NCI-H146 treated with DMSO at 0.1 percent for 48 hours (cell line): ENCODE results near the gene ZNF512B.
"Not testable (repeated sequence)": the region's sequence is repeated elsewhere in the genome, so short reads cannot be mapped to it uniquely, and the experiment has no call there.

Experiments used
- DNase-seq: peaks from one replicate; lab custom pipeline; 2025; ENCODE audit not compliant: unreplicated experiment; lab: John Stamatoyannopoulos, UW

Gene ZNF512B

DNA sequence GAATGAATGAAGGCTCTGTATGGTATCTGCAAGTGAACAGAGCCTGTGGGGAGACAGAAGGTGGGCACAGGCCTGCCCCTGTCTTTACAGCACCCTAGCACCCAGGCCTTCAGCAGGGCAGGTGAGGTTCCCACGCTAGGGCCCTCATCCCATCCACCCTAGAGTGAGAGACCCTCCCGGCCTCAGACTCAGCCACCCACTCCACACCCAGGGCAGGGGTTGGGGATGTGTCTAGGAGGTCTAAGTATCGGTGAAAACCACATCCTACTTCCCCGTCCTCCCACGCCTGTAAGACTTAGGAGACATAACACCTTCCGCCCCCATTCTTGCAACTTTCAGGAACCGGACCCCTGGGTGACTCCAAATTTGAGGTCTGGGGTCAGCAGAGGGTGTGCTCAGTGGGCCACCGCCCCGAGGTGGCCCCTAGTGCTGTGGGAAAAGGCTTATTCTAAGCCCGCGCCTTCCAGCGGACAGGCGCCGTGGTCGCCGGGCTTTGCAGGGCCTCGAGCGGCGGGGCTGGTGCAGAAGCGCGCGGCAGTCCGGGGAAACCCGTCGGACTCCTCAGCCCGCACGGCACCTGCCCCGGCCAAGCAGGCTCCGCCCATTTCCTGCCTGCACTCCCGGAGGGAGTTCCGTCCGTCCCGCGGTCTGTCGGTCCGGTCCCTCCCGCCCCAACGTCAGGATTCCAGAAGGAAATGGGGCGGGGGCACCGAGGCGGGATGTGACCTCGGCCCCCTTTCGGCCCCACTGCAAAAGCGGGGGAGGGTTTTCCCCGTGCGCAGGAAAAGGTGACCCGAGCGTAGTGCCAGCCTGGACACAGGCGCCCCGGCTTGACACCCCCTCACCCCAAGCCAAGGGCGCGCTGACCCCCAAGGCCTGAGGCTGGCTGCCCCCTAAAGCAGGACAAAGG, 8.8 kb upstream of the ZNF512B start:
- DNase-seq = peak; percentile 65

DNA sequence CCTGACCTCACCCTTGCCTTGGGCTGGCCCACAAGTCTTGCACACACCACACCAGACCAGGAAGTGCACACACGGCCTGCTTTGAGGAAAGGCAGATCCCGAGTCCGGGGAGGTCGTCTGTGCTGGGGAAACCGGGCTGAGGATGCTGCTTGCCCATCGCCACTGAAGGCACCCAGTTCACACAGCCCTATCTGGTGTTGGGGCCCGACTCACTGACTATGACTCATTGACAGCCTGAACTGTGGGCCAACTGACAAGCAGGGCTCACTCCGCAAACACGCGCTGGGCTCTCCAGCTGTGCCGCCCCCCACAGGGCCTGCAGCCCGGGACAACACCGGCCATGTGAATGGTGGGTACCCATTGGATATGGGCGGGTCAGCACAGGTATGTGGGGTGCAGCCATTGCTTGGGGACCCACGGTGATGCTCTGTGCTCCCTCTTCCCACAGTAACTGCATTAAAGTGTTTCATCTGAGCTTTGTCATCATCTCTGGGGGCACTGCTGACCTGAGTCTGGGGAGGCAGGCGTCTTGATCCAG, 8.1 kb upstream of the ZNF512B start:
- DNase-seq = no peak

DNA sequence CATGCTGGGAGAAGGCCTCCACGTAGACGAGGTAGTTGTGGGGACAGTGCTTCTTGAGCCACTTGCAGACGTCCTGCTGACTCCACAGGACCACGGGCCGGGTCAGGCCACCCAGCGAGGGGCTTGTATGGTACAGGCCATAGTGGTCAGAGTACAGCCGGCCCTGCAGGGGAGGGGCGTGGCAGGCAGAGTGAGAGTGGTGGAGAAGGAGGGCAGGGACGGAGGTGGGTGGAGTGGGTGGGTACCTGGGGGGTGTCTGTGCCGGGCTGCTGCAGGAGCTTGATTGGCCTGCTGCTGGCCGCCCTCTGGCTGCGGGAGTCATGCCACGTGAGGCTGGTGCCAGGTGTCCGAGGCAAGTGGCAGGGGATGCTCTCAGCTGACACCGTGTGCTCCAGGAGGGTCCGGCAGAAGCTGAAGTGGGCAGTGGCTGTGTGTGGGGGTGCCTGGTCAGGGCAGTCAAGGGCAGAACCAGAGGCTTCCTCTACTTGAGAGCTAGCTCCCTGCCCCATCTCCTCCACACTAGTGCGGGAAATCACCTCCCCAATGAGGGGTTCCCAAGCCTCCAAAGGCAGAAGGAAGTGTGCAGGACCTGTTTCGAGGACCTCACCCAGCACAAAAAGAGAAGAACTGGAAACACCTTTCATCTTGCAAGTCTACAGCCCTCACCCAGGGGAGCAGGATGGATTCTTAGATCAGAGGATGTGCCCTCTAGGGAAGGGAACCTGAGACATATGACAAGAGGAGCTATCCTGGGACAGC, 7.4 kb upstream of the ZNF512B start:
- no peak for DNase-seq

DNA sequence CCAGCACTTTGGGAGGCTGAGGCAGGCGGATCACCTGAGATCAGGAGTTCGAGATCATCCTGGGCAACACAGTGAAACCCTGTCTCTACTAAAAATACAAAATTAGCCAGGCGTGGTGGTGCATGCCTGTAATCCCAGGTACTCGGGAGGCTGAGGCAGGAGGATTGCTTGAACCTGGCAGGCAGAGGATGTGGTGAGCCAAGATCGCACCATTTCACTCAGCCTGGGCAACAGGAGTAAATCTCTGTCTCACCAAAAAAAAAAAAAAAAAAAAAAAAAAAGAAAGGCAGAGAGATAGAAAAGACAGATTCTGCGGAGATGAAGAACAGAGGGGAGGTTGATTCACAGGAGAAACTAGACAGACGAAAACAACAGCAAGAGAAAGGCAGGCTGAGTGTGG, 6.8 kb upstream of the ZNF512B start:
- not testable (repeated sequence) for DNase-seq

DNA sequence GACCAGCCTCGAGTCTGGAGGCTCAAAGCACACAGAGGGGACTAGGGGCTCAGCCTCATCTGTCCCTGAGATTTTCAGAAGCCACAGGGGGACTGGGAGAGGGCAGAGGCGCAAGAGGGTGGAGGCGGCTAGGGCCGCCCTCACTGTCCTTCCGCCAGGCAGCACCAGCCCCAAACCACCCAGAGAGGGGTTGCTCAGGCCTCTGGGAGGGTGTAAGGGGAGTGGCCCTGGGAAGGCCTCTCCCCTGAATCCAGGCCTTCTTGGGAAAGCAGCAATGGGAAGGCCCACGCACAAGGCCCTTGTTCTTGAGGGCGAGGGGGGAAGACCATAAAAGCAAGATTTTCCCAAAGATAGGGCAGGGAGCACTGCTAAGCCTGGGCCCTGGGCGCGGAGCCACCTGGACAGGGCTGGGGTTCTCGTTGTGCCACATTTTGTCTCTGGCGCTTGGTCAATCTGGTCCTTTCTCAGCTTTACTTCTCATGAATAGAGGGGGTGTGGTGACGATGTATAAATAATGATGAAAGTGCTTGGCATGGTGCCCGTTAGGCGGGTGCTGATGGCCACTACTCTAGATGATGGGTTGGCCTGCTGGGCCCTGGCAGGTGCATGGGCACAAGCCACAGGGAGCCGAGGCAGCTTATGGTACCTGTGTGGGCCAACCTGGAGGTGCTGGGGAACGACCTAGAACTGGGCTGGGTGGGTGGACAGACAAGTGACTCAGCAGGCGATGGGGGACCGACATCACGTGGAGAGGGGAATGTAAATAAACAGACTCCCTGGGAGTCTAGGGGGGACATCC, 4.9 kb upstream of the ZNF512B start:
- DNase-seq = peak; percentile 95

DNA sequence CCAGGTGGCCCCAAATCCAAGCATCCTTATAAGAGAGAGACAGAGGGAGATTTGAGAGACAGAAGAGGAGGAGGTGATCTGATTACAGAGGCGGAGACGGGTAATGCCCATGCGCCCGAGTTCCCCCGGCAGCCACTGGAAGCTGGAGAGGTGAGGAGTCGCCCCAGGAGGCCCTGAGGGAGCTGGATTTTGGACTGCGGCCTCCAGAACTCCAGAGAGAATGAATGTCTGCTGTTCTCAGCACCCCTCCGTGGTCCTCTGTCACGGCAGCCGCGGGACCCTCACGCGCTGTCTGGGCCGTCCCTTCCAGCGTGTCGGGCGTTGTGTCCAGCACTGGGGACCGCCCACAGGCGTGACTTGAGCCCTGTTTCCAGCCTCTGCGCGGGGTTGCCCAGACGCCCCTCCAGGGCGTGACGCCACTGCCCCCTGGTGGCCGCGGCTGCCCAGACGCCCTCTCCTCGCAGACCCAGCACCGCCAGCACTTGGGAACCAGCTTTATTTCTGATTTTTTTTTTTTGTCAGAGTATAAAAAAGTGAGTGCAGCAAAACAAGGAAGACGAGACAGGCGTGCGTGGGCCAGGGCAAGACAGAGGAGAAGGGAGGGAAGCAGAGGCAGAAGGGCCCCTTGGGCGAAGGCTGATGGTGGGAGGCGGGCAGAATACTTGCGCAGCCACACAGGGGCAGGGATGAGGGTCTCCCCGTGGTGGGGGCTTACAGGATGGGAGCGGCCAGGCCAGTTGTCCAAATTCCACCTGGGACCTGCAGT, 4.1 kb upstream of the ZNF512B start:
- peak; percentile 74 for DNase-seq

DNA sequence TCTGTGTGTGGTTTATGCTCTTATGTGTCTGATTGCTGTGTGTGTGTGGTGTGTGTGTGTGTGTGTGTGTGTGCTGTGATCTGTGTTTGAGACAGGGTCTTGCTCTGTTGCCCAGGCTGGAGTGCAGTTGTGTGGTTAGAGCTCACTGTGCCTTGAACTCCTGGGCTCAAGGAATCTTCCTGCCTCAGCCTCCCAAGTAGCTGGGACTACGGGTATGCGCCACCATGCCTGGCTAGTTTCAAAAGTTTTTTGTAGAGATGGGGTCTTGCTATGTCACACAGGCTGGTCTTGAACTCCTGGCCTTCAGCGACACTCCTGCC, 3.4 kb upstream of the ZNF512B start:
- no peak for DNase-seq

DNA sequence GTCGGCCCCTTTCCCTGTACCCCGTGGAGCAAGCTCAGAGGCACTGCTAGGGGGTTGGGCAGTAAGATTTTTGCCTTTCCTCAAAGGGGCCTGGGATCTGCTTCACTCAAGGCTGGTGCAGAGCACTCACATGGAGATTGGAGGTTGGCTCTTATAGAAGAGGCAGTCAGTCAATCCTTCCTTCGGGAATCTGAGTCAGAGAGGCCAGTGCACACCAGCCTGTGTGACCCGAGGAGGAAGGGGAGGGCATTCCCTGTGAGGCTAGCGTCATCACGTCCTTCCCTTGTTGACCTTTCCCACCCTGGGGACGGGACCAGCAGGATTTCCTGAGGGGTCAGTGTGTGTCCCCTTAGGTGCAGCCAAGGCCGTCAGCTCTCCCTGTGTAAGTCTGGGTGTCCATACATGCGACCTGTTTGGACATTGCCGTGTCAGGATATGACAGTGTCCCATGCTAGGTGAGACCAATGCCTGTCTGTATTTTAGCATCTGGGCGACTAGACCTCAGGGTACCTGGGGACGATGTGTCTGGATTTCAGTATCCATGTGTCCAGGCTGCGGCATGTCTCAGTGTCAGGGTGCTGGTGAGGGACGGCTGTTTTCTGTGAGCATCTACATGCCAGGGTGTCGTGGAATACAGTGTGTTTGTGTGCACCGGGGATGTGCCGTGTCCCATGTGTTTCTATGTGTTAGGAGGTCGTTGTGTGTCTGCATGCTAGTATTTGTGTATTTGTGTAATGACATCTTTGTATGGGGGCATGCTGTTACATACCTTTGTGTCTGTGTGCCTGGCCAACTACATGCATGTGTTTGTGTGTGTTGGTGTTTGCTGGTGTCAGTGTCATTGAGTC, 2.8 kb upstream of the ZNF512B start:
- DNase-seq = no peak

DNA sequence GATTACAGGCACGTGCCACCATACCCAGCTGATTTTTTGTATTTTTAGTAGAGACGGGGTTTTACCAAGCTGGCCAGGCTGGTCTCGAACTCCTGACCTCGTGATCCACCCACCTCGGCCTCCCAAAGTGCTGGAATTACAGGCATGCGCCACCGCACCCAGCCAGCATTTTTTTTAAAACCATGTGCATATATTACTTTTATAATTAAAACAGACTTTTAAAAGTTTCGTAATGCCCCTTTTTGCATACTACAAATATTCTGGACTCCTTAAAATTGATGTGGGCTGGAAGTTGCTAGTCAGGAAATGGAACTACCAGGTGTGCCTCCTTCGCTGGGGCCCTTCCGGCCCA, 2.2 kb upstream of the ZNF512B start:
- not testable (repeated sequence) for DNase-seq

DNA sequence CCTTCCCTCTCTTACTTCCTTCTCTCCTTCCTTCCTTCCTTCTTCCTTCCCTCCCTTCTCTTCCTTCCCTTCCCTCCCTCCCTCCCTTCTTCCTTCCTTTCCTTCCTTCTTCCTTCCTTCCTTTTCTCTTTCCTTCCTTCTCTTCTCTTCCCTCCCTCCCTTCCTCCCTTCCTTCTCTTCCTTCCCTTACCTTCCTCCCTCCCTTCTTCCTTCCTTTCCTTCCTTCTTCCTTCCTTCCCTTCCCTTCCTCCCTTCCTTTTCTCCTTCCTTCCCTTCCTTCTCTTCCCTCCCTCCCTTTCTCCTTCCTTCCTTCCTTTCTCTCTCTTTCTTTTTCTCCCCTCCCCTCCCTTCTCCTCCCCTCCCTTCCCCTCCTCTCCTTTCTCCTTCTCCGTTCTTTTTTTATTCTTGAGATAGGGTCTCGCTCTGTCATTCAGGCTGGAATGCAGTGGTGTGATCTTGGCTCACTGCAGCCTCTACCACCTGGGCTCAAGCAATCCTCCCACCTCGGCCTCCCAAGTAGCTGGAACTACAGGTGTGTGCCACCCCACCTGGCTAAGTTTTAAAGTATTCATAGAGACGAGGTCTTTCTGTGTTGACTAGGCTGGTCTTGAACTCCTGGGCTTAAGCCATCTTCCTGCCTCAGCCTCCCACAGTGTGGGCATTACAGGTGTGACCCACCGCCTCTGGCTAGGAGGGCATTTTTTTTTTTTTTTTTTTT, 1.1 kb upstream of the ZNF512B start:
- no peak for DNase-seq

DNA sequence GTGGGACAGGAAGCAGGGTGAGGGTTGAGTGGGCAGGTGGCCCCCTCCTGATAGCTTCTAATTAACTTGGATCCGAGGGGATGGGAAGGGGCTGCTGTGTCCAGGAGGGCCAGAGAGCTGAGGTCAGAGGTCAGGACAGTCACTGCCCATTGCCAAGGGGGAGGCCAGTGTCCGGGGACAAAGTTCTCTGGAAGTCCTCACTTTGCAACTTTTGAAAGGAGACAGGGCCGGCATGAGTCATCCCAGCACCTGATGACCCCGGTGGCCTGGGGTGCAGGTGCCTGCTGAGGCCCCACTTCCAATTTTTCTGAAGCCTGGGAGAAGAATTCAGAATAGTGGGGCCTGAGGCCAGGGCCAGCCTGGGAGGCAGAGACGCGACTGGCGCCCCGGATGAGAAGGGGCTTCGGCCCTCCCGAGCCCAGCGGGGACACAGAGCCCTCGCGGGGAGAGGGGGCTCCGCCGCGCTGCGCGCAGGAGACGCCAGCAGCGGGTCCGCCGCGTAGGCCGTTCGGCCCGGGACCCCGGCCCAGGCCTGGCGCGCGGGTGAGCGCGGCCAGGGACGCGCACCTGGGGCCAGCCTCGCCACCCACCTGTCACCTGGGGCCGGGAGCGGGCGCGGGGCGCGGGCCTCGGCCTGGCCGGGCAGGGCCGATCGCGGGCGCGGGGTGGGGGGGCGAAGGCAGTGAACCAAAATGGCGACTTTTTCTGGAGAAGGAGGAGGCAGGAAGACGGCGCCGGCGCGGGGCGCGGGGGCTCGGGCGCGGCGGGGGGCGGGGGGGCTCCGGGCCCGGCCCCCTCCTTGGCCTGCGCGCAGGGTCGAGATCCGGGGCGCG, 586 bp downstream of the ZNF512B start:
- DNase-seq = no peak

DNA sequence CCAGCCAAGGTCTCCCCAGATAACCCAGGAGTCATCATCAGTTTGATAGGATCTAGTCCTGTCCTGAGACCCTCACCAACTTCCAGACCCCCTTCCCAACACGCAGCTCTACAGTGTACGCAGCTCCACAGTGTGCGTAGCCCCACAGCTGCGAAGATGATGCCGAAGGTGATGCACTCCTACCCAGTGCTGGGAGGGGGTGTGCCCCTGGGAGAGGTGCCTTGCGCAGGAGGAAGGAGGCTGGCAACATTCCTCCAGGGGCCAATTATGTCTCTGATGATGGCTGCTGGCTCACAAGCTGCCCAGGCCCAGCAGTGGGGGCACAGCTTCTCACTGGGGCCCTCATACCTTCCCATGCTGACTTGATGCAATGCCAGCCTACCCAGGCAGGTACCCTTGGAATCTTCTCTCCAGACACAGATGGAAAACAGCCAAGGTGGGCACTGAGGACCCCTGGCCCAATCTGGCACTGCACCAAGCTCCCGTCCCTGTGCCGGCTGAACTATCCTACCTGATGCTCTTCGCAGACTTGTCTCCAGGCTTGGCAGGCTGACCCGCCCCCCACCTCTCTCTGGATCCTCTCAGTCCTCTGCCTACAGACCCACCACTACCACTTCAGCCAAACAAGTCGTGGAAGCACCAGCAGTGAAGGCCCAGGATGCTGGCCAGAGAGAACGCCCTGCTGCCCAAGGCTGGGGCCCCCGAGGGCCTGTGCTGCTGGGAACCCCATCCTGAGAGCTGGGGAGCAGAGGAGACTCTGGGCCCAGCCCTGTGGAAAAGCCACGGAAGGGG, 1.4 kb downstream of the ZNF512B start:
- DNase-seq = no peak

DNA sequence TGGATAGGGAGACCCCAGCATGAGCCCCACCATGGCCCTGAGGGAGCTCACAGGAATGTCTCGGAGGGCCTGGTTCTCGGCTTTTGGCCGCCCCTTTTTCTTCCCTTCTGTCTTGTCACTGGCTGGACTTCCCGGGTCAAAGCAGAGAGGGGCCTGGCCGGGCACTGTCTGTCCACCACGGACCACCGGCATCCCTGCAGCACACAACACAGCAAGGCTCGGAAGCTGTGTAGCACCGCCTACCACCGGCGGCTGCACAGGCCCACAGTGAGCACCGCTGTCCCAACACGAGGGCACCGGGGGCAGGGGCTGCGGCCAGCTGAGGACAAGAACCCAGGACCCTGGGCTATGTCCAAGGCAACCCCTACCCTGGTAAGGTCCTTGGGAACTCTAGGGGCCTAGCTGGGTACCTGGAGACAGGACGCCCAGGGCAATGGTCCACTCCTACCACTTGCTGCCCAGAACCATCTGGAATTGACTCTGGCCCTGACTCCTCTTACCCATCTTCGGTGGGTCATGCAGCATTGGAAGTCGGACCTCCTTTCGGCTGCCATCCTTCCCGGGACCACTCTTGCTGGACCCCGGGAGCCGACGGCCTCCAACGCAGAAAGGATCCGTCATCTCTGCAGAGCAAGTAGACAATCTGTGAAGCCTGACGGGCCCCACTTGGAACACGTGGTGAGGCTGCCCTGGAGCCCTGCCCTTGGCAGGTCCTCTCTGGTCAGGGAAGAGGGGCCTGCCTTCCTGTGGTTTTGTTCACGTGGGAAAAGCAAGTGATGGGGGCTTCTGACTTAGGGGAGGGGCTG, 2.2 kb downstream of the ZNF512B start:
- DNase-seq = no peak

DNA sequence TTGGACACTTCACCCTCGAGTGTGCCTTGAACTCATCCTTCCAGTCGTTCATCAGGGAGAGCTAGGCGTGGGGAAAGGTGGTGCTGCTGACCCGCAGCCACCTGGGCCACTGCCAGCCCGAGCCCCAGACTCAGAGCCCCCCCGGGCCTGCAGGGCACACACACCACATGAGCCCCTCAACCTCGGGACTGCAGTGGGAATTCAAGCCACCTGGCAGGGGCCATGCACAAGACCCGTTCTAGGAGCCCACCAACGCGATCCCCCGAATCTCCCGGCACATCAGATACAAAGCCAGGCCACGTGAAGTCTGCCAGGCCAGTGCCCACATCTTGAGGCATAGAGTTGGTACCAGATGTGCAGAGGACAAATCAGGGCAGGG, 2.8 kb downstream of the ZNF512B start:
- no peak for DNase-seq

DNA sequence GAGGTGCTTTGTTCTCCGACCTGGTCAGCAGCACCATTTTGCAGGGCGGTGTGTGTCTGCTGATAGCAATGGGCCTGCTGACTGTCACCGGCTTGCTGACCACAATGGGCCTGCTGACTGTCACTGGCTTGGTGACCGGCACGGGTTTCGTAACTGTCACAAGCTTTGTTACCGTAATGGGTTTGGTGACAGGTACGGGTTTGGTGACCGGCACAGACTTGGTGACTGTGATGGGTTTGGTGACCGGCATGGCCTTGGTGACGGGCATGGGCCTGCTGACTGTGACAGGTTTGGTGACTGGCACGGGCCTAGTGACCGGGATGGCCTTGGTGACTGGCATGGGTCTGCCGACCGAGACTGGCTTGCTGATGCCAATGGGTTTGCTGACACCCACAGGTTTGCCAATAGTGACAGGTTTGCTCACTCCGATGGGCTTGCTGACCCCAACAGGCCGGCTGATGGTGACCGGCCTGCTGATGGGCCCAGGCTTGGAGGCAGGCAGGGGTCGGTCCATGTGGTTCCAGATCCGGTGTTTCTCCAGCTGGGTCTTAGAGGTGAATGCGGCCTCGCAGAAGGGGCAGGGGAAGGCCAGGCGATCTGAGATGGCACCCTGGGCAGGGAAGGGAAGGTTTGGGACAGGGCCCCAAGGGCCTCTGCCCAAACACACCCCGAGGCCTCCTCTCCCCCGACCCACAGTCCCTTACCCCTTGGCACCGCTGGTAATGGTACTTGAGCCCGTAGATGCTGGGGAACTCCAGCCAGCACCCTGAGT, 3.4 kb downstream of the ZNF512B start:
- DNase-seq = no peak

DNA sequence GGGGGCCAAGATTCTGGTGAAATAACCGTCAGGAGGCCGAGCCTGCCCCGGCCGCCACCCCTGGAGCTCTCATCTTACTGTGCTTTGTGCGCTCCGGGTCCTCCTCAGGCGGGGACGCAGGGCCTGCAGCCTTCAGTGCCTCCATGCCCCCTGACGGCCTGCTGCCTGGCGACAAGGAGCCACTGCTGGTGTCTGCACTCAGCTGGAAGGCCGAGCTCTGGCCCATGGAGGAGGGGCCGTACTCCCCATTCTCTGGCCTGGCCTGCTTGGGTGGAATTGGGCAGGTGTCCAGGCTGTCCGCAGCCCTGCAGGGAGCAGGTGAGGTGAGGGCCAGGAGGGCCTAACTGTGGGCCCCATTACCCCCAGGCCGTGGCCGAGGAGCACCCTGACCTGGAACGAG, 5.3 kb downstream of the ZNF512B start:
- no peak for DNase-seq
